ENCODE data around the gene LRRC18. TPM values are rescaled to one million over a fixed set of nuclear protein-coding genes. Genes with fewer than 3 reads are reported as not detected.

Gene LRRC18
- total RNA-seq, 1 experiment from 2014 or later: not detected

DNA sequence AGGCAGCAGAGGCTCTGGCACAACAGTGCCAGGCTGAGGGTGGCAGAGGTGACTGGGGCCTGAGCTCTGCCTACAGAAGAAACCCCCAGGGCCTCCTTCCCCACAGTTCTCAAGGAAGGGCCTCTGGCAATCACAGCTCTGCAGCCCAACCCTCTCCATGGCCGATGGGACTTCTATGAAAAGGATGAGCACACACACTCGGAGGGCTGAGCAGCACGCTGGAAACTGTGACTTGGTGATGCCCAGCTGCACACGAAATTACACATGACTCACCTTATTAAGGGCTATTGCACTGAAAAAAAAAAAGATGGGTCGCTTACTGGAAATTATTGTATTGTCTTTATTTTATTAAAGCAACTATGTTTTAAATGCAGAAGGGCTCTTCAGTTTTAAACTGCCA, 42.9 kb upstream of the LRRC18 start:
- CTCF ChIA-PET: no interaction called here
- no TSS peak for BruUV-seq (replicated peaks)

DNA sequence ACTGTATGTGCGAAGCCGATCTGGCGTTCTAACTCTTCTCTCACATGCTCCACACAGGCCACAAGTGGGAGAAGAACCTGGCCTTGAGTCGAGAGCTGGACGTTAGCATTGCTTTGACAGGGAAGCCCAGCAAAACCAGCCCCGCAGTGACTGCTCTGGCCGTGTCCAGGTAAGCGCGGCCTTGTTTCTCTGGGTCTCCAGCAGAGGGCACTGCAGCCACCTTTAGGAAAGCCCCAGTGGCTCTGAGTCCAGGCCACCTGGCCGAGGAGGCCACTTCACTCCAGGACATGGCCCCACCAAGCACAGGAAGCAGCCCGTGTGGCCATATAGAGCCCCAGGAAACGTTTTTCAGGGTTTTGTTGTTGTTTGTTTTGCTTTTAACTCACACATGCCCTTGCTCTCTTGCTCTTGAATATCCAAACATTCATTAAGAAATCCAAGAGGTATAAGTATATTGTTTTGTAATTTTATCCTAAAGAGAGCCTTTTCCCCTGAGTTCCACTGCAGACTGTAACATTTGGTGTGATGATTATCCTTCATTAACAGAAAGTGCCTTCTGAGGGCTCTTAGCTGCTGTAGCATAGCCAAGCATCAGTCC, 41.8 kb upstream of the LRRC18 start:
- Histone ChIP-seq H3K27me3 (ENCODE audit: insufficient read depth, low read depth) (peaks cover 11% of the 10 kb centered on the region; the same call in 1 of the 2 replicates), H3K79me2 (ENCODE audit: low read depth) (no peaks in the 10 kb centered on the region), H3F3A (ENCODE audit: insufficient read depth, low read depth) (no peaks in the 10 kb centered on the region), H3K9me3 (ENCODE audit: insufficient read depth, low read depth) (no peaks in the 10 kb centered on the region), H3K27ac (no peak overlapping the region), H2AFZ (no peak overlapping the region), H3K4me1 (replicated peaks; ENCODE audit: insufficient read depth) (no peaks in the 10 kb centered on the region), H3K4me3 (no peak overlapping the region), H3K9me2 (ENCODE audit: insufficient read depth) (no peaks in the 10 kb centered on the region), H4K20me1 (ENCODE audit: insufficient read depth) (no peaks in the 10 kb centered on the region), H3K4me2 (no peak overlapping the region), H3K36me3 (ENCODE audit: low read depth) (no peaks in the 10 kb centered on the region)
- DNase-seq: peak in 1 of 2 experiments; percentile 55
- ChIA-PET POLR2A (ENCODE audit: unreplicated experiment) (no interaction called here), CTCF (no interaction called here)
- TF ChIP-seq EZH2 (IDR thresholded peaks at IDR 0.05; ENCODE audit: low read depth): no peak
- TF ChIP-seq, protein P1, sequence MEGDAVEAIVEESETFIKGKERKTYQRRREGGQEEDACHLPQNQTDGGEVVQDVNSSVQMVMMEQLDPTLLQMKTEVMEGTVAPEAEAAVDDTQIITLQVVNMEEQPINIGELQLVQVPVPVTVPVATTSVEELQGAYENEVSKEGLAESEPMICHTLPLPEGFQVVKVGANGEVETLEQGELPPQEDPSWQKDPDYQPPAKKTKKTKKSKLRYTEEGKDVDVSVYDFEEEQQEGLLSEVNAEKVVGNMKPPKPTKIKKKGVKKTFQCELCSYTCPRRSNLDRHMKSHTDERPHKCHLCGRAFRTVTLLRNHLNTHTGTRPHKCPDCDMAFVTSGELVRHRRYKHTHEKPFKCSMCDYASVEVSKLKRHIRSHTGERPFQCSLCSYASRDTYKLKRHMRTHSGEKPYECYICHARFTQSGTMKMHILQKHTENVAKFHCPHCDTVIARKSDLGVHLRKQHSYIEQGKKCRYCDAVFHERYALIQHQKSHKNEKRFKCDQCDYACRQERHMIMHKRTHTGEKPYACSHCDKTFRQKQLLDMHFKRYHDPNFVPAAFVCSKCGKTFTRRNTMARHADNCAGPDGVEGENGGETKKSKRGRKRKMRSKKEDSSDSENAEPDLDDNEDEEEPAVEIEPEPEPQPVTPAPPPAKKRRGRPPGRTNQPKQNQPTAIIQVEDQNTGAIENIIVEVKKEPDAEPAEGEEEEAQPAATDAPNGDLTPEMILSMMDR (conservative IDR thresholded peaks at IDR 0.05): peak; percentile 81
- intact Hi-C loops (cut with micrococcal nuclease; ENCODE audit: unreplicated experiment): loop anchor here (1.0 to 10.0 kb wide), 2 partner anchors 423 to 538 kb away; no protein-coding TSS in a partner anchor
- no TSS peak for BruUV-seq (replicated peaks)

More for the DNA sequence above, 42.9 kb upstream of the LRRC18 start:
- Histone ChIP-seq H3K36me3 (ENCODE audit: low read depth) (no peaks in the 10 kb centered on the region), H3K4me3 (no peak overlapping the region), H4K20me1 (ENCODE audit: insufficient read depth) (no peaks in the 10 kb centered on the region), H3K4me1 (replicated peaks; ENCODE audit: insufficient read depth) (no peaks in the 10 kb centered on the region), H3K79me2 (ENCODE audit: low read depth) (no peaks in the 10 kb centered on the region), H3K4me2 (no peak overlapping the region), H3K27ac (no peak overlapping the region), H2AFZ (no peak overlapping the region), H3K9me3 (ENCODE audit: insufficient read depth, low read depth) (no peaks in the 10 kb centered on the region), H3K27me3 (ENCODE audit: insufficient read depth, low read depth) (peaks cover 11% of the 10 kb centered on the region; the same call in 1 of the 2 replicates), H3K9me2 (ENCODE audit: insufficient read depth) (no peaks in the 10 kb centered on the region), H3F3A (ENCODE audit: insufficient read depth, low read depth) (no peaks in the 10 kb centered on the region)
- TF ChIP-seq, protein P1 (conservative IDR thresholded peaks at IDR 0.05): no peak
- TF ChIP-seq EZH2 (IDR thresholded peaks at IDR 0.05; ENCODE audit: low read depth): no peak
- intact Hi-C loops (cut with micrococcal nuclease; ENCODE audit: unreplicated experiment): loop anchor here (10.0 kb wide), 1 partner anchor 422 kb away; no protein-coding TSS in a partner anchor
- no peak for DNase-seq
- POLR2A ChIA-PET (ENCODE audit: unreplicated experiment): no interaction called here

DNA sequence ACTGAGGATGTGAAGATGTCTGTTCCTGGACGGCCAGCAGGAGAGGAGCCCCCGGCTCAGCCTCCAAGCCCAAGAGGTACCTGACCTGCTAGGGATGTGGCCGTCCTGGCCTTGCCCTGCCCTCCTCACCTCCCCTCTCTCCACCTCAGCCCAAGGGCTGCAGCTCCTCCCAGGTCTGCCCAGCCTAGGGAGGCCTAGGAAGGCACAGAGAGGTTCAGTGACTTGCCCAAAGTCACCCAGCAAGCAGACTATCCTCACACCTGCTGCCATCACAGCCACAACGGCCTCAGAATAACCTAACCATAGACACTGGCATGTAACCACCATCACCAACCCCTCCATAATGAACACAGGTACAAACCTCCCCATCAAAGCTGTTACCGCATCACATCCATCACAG, 38.7 kb upstream of the LRRC18 start:
- Histone ChIP-seq H3K9me3 (ENCODE audit: insufficient read depth, low read depth) (no peaks in the 10 kb centered on the region), H3K27ac (no peak overlapping the region), H2AFZ (no peak overlapping the region), H3K9me2 (ENCODE audit: insufficient read depth) (no peaks in the 10 kb centered on the region), H3K4me1 (replicated peaks; ENCODE audit: insufficient read depth) (no peaks in the 10 kb centered on the region), H3K27me3 (ENCODE audit: insufficient read depth, low read depth) (peaks cover 11% of the 10 kb centered on the region; the same call in 1 of the 2 replicates), H3K4me2 (no peak overlapping the region), H3F3A (ENCODE audit: insufficient read depth, low read depth) (no peaks in the 10 kb centered on the region), H4K20me1 (ENCODE audit: insufficient read depth) (no peaks in the 10 kb centered on the region), H3K36me3 (ENCODE audit: low read depth) (no peaks in the 10 kb centered on the region), H3K4me3 (no peak overlapping the region), H3K79me2 (ENCODE audit: low read depth) (no peaks in the 10 kb centered on the region)
- no peak for DNase-seq
- no TSS peak for BruUV-seq (replicated peaks)
- CTCF ChIA-PET: no interaction called here
- TF ChIP-seq, protein P1 (conservative IDR thresholded peaks at IDR 0.05): no peak
- TF ChIP-seq EZH2 (IDR thresholded peaks at IDR 0.05; ENCODE audit: low read depth): no peak
- POLR2A ChIA-PET (ENCODE audit: unreplicated experiment): no interaction called here
- intact Hi-C loops (cut with micrococcal nuclease; ENCODE audit: unreplicated experiment): no loop called here
